ENCODE data around the gene CFAP161.

- TF ChIP-seq CTCF (IDR thresholded peaks at IDR 0.05; ENCODE audit: low read depth, low read length, missing input control) (no peak), FOXA1 (IDR thresholded peaks at IDR 0.05) (no peak), ZBTB33 (IDR thresholded peaks at IDR 0.05) (no peak), ATF3 (IDR thresholded peaks at IDR 0.05) (no peak), TAF1 (conservative IDR thresholded peaks at IDR 0.05) (no peak), YY1 (IDR thresholded peaks at IDR 0.05) (no peak), RAD21 (IDR thresholded peaks at IDR 0.05) (no peak), FOXA2 (IDR thresholded peaks at IDR 0.05) (no peak)
These were observed 42.3 kb downstream of the CFAP161 start for GRCh38 chr15:81176291-81176893.

All from liver (tissue), 3 donors.